ENCODE data around the gene MTA1.
A peak's percentile ranks its signal among the peaks of the same experiment; 100 is the strongest.

The MTA1 gene

DNA sequence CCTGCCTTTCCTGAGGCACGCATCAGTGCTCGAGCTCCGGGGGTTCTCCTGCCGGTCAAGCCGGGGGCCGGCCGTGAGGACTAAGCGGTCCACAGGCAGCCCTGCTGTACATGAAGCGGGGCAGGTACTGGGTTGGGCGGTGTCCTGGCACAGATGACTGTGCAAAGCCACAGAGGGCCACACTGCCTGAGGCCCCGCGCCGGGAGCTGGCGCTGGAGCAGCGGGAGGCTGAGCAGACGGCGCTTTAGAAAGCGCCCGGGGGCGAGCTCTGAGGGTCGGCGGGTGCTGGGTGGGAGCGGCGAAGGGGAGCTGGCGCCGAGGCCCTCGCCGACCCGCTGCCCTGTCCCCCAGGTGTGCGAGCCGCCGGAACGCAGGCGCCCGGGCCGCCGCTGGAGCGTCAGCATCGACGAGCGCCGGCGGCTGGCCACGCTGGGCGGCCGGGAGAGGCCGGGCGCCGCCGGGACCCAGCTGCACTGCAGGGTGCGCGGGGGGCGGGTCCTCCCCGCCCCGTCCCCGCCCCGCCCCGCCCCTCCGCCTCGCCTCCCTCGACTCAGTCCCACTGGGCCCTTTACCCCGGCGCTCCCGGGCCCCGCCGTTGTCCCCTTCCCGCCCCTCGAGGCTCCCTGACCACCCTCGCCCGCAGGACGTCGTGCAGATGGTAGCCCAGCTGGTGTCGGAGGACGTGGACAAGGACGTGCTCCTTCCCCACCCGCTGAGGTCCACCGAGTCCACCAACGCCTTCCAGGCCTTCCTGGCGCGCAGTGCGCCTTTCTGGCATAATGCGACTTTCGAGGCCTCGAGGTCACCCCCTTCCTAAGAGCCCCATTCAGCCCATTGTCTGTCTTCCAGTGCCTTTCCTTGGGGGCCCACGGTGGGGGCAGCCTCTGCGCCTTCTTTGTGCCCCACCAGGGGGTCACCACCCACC lies 8.3 kb upstream of the MTA1 start:
- DNase-seq = peak; percentile 14 to 32

DNA sequence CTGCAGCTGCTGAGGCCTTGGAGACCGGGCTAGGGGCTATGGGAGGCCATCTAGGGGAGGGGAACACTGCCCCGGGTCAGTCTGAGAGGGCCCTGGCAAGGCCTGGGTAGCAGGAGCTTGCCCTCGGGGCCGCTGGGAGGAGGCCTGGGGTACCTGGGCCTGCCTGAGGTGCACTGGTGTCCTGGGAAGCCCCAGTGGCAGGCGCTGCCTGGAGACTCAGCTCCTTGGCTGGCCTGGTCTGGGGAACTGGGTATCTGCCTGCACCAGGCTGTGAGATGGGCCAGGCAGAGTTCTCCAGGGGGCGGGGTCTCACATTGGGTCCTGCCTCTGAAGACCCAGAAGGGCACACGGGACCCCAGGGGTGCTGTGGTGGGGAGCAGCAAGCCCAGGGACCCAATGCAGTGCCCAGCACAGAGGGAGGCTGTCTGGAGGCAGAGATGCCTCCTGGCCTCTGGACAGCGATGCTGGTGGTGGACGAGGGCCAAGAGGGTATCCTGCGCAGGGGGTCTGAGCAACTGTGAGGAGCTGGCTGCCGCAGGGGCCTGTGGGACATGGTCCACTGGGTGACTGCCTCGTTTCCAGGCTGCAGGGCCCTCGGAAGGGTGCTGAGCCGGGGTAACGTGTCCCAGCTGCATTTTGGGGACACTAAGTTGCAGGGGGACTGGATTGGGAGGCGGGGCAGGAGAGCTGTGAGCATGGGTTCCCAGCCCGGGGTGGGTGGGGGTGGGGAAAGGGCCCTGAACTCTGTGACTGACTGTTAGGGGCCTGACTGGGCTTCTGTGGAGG lies 7.4 kb upstream of the MTA1 start:
- DNase-seq = no peak

DNA sequence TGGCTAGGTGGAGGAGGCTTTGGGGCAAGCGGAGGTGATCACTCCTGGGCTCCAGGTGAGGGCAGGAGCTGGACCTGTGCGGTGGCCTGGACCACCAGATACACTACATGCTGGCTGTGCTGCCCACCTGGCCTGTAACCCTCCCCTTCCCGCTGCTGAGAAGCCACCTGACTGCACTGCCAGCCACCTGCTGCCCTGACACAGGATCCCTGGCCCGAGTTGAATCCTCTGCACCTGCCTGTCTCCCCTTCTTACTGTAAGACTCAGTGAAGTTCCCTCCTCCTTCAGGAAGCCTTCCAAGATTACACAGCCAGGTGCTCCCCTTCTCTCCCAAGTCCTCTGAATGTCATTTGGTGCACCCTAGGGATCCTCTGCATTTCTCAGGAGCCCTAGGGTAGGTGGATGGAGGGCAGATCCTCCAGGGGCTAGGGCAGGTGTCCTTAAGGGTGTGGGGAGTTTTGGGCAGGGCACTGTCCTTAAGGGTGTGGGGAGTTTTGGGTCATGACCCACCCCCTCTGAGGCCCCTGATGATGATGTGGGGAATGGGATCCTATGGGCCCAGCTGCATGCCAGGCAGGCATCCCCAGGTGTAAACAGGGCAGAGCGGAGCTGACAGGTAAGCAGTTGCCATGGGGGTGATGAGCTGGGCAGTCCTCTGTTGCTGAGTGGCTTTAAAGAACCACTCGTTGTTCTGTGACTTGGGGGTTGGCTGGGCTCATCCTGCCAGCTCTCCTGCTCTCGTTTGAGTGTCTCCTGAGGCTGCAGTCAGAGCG lies 6.7 kb upstream of the MTA1 start:
- DNase-seq = peak; percentile 5 to 11

DNA sequence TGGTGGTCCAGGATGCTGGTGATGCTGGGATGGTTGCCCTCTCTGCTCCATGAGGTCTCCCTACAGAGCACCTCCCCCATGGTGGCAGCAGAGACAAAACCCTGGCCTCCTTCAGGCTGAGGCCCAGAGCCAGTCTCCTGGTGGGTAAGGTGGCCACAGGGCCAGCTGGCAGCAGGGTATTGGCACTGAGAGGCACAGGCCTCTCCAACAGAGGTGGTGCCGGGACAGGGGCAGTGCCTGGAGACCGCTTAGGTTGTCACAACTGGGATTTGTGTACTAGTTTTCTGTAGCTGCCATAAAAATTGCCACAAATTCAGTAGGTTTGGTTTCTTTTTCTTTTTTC lies 6.1 kb upstream of the MTA1 start:
- DNase-seq = no peak

DNA sequence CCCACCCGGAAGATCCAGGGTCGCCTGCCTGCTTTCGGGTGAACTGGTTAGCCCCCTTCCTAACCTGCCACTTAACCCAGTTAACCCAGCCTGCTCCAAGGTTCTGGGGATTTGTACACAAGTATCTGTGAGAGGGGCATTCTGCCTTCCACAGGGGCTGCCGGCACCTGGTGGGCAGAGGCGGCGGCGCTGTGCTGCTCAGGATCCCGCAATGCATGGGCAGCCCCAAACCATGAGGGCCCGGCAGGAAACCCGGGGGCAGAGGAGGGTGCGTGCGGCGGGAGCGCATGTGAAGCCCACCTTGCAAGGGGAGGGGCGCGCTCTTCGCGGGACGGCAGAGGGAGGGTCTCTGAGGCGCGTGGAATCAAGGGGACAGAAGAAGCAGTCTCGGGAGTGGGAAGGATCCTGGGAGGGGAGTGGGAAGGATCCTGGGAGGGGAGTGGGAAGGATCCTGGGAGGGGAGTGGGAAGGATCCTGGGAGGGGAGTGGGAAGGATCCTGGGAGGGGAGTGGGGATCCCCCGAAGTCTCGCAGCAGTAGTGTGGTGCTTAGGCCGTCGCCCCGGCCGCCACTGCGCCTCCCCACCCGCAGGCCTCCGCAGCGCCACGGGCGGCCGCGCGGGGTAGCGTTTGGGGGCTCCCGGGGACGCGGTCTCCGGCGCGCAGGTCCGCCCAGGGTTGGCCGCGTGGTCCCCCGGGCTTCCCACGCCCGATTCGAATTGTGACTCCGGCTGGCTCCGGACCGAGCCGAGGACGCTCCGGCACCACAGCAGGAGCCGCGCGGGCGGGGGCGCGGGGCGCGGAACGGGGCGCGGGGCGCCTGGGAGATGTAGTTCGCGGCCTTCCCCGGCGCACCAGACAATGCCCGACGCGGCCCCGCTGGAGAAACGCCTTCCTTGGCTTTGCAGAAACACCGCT lies 4.9 kb upstream of the MTA1 start:
- peak; percentile 7 to 25 for DNase-seq

DNA sequence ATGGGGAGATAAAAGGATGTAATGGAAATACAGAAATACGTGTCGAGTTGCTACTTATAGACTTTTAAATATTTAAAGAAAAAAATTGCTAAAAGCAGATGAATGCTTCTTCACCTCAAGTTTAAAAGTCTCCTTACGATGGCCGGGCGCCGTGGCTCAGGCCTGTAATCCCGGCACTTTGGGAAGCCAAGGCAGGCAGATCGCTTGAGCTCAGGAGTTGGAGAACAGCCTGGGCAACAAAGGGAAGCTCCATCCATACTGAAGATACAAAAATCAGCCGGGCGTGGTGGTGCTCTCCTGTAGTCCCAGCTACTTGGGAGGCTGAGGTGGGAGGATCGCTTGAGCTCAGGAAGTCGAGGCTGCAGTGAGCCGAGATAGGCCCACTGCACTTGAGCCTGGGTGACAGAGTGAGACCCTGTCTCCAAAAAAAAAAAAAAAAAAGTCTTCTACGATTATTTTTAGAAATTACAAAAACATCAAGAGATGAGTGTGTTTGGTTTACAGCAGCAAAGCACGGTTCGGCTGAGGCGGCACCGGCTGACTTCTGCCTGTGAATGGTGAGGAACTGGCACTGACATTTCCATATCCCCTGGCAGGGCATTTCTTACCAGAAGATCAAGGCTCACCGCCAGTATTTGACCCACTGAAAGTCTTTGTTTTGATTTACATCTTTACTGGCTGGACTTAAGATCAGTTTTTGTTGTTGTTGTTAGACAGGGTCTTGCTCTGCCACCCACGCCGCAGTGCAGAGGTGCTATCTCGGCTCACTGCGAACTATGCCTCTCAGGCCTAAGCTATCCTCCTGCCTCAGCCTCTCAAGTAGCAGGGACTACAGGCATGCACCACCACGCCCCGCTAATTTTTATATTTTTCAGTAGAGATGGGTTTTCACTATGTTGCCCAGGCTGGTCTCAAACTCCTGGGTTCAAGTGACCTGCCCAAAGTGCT lies 3.9 kb upstream of the MTA1 start:
- no peak for DNase-seq

DNA sequence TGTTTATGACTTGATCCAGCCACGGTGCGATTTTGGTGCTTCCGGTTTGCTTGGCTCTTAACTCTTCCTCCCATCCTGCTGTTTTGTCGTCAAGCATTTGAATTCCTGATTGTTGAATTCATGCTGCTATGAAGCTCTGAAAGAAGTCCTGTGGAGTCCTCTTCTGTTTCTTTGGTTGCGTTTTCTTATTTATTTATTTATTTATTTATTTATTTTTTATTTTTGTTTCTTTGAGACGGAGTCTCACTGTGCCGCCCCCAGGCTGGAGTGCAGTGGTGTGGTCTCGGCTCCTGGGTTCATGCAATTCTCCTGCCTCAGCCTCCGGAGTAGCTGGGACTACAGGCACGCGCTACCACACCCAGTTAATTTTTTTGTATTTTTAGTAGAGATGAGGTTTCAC lies 3.0 kb upstream of the MTA1 start:
- no peak for DNase-seq

DNA sequence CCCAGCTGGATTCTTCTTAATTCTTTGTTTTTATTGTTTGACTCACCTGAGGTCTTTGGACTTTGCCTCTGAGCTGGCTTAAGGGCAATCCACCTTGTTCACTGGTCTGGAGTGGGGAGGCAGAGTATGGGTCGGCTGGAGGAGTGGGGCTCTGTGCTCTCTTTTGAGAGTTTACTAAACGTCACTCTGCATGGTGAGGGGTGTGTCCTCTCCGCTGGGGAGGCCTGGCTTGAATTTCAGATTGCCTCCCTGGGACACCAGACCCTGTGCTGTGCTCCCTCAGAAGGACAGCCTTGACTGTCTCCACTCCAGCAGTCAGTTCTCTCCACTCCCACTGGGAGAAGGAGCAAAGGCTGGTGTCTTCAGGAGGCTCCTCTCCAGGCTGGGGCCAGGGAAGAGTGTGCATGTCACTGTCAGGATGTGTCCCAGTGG lies 1.9 kb upstream of the MTA1 start:
- no peak for DNase-seq

DNA sequence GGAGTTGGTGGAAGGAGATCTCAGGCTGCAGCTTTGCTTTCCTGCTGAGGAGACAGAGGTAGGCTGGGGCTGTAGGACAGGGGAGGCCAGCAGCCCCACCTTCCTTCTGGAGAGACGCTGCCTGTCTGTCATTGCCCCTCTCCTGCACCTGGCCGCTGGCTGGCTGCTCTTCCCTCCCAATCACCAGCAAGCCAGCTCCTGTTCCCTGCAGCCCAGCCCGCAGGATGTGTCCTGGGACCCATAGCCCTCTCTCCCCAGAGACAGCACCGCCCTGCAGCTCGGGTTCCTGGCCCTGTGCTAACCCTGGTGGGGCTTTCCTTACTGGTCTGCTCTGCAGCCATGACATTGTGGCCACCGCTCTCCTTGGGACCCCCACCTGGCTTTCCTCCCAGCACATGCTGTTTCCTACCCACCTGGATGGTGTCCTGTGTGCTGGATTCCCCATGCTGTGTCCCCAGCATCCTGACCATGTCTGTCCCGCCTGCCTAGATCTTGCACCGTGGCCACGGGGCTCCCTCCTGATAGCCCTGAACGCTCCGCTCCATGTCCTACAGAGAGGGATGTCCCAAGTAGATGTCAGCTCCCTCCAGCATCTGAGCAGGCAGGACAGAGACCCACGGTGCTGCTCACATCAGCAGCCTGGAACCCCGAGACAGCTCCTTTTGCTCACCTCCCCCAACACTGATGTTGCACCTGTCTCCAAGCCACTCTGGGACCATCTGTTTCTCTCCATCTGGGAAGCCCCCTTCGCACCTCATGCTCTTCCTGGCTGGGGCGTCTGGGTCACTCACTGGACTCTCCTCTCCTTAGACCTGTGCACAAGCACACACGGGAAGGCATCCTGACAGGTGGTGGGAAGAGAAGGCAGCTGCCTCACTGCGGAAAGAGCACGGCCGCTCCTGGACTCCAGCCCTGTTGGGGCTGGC lies 1.1 kb upstream of the MTA1 start:
- peak in 1 of 2 experiments; percentile 10 for DNase-seq

DNA sequence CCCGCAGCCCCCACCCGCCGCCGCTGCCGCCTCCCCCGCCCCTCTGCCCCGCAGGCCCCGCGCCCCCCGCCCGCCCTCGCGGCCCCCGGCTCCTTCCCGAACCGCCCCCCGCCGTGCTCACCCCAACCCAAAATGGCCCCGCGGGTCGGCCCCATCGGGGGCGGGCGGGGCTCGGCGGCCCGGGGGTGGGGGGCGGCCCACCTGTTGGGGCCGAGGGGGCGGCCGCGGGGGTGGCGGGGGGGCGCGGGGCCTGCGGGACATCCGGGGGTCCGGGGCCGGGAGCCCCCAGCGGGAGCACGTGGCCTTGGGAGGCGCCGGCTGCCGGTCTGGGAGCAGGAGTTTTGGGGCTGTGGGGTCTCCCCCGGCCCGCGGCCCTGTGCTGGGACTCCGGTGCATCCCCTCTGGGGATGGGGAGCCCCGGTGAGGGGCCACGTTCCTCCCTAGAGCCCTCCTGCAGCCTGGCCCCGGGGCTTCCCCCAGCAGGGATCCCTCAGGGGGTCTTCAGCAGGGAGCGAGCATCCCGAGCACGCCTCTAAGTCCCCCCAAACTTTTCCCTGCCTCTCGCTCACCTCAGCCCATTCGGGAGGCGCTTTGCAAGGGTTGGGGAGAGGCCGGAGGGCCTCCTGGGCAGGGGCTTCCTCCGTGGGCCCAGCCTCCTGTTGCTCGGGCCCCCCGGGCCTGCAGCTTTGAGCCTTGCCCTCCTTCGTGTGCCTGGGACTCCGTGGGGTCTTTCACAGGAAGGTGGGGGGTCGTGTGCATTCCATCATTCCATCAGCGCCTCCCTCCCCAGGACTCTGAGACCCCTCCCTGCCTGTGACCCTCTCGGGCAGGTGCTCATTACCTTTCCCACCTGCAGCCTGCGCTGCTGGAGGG lies 710 bp downstream of the MTA1 start:
- no peak for DNase-seq

DNA sequence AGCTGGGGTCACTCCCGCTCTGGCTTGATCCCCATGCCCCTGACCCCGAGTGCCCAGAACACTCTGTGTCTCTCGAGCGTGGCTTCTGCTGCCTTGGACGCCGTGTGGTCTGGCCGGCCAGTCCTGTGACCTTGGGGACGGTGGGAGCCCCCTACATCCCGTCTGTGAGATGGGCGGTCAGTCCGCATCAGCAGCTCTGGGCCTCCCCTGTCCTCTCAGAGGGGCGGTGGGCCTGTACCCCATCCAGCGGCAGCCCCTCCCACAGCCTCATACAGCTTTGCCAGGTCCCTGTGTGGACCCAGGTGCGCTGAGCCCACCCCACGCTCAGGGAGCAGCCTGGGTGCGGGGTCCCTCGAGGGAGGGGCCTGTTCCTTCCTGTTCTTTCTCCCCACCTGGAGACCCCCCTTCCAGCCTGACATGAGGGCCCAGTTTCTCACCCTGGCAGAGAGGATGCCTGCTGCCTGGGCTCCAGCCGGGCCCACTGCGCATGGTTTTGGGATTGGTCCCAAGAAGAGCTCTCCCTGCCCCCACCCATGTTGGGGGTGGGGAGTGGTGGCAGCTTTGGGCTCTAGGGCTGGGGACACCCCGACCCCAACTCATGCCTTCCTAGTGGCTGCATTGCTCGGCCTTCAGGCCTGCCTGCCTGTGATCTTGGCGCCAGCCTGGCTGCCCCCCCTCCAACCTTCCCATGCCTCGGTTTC lies 1.5 kb downstream of the MTA1 start:
- DNase-seq = no peak

DNA sequence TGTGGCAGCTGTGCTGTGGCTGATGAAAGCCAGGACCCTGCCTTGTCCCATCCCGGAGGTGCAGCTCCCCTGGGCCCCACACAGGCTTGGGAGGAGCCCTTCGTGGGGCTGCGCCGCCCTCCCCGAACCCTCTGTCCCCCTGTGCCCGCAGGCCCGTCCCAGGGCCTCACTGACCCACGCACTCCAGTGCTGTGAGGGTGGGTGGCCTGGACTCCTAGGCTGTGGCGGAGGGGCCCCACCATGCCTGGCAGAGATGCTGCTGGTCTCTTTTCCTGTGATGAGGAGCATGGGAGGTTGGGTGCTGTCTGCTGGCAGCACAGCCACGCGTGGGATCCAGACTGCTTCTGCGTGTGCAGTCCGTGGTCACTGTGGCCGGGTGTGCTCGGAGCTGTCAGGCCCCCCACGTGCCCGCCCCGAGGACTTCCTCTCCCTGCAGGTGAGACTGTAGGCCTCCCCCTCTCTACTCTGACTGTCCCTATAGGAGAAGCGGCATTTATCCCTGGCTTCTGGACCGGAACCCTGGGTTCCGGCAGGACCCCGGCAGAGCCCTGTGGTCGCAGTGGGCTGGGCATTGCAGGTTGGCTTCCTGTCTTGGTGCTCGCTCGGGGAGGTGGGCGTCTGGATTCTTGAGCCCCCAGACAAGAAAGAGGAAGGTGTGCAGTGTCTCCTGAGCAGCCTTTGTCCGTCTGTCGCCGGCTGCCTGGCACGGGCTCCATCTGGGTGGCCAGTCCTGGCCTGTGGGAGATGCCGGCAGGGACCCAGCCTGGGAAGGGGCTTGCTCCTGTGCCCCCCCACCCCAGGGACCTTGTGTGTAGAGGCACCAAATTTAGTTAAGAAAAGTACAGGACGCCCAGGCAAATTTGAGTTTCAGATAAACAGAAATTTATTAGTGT lies 2.3 kb downstream of the MTA1 start:
- DNase-seq = no peak

DNA sequence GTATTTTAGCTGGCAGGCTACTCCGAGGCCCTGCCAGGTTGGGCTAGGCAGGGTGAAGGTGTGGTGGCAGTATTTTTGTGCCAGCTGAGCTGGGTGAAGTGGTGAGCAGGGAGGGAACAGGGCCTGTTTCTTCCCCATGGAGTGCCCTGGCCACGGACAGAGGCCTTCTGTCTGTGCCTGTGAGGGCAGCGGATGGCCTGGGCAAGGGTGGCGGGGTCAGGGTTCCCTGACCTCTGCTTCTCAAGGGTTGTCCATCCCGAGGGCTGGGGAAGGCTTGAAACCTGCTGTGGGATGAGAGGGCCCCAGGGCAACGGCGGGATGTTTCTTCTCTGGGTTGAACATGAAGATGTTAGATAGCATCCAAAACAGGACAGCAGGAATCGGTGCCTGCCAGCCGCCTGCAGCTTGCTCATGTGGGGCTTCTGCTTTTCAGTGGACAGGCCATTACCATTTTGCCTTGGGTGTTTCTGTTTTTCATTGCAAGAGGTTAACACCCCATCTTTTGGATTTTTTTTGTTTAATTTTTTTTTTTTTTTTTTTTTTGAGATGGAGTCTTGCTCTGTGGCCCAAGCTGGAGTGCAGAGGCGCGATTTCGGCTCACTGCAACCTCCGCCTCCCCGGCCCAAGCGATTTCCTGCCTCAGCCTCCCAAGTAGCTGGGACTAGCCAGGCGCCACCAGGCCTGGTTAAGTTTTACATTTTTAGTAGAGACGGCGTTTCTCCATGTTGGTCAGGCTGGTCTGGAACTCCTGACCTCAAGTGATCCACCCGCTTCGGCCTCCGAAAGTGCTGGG lies 3.3 kb downstream of the MTA1 start:
- DNase-seq = no peak

DNA sequence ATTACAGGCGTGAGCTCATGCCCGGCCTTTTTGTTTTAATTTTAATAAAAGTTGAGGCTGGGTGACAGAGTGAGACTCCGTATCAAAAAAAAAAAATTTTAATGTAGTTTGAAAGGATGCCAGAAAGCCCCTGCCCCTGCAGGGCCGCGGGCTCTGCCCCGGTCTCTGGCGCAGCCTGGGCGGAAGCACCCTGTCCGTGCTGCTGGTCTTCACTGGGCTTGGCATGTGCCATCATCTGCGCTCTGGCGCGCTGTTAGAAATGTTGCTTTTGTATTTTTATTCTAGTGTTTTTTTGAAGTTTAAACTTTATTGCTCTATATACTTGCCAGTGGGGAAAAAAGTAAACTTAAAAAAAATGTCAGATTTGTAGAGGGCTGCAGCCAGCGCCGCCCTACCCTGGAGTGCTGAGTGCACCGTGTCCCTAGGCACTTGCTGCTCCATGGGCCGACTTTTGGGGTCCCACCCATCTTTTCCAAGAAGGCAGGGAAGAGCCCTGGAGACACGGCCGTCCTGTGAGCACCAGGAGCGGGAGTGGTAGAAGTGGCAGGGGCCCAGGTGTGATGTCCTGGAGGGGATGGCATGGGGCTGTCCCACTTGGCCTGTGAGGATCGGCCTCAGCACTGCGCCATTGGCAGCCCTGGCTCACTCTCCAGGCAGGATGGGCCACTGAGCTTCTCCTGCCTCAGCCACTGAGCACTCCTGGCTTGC lies 4.0 kb downstream of the MTA1 start:
- DNase-seq = no peak

DNA sequence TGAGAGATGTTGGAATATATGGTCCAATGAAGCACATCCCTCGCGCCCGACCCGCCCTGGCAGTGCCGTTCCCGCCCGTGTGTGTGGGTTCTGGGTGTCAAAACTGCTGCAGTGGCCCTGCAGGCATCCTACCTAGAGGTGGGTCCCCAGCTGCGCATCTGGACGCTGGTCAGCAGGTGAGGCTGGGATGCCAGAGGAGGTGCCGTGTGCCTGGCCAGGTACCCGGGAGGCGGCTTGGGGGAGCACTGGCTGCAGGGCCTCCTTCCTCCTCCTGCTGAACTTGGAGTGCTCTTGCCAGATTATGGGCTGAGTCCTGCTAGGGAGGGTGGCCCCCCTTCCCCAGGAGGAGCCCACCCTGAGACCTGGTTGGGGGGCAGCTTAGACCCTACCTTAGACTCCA lies 5.2 kb downstream of the MTA1 start:
- no peak for DNase-seq

DNA sequence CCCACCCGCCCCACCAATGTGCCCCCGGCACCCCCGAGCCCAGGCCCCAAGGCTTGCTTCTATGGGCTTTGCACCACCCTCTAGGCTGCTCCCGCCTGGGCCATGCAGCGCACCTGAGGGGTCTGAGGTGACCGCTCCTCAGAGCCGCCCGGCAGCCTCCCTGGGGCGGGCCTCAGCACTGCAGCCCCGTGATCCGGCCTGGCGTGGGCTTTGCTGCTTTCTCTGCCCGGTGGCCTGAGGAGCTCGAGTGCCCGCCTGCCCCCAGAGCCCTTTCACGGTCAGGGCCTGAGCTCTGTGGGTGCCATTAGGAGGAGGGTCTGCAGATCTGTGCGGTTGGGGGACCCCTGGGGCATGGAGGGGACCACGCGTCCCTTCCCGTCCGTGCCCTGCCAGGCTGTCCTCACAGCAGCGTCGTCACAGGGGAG lies 6.2 kb downstream of the MTA1 start:
- no peak for DNase-seq
